Liver (tissue), 9 donors: ENCODE data around the gene GABPB1. TPM values are rescaled to one million over a fixed set of nuclear protein-coding genes. Genes with fewer than 3 reads are reported as not detected.
"Not testable (repeated sequence)": the region's sequence is repeated elsewhere in the genome, so short reads cannot be mapped to it uniquely, and the experiment has no call there.

Source experiments
- DNase-seq: peaks from one replicate; pipeline ENCODE4 v3.0.0-alpha.2; 2017; ENCODE audit warnings: low spot score
- H3K27ac ChIP-seq, 2 donors: one replicate each; pipeline ENCODE4 v1.7.0; 2013; ENCODE audit warnings: inconsistent platforms in 2 of 2, low read length in 2 of 2, control low read depth in 1 of 2, low read depth in 1 of 2, mild to moderate bottlenecking in 1 of 2
- H3K27me3 ChIP-seq, 4 donors: one replicate each; pipeline versions ENCODE4 v1.6.1 to v1.7.0; 2013; ENCODE audit warnings: low read length in 3 of 4, inconsistent platforms in 1 of 4, mild to moderate bottlenecking in 1 of 4, moderate library complexity in 1 of 4; ENCODE audit not compliant: control insufficient read depth in 4 of 4, insufficient read depth in 4 of 4
- H3K36me3 ChIP-seq, 4 donors: one replicate each; pipeline versions ENCODE4 v1.6.1 to v1.7.0; 2013; ENCODE audit warnings: low read length in 3 of 4, mild to moderate bottlenecking in 3 of 4, low read depth in 1 of 4, moderate library complexity in 1 of 4; ENCODE audit not compliant: control insufficient read depth in 4 of 4, insufficient read depth in 3 of 4
- H3K4me1 ChIP-seq, 4 donors: one replicate each; pipeline versions ENCODE4 v1.6.1 to v1.7.0; 2013; ENCODE audit warnings: low read length in 3 of 4, mild to moderate bottlenecking in 3 of 4, moderate library complexity in 1 of 4; ENCODE audit not compliant: control insufficient read depth in 4 of 4, insufficient read depth in 4 of 4
- H3K4me3 ChIP-seq, 3 donors: one replicate each; pipeline versions ENCODE4 v1.6.1 to v1.7.0; 2013; ENCODE audit warnings: low read length in 3 of 3, control low read depth in 1 of 3, low read depth in 1 of 3, mild to moderate bottlenecking in 1 of 3
- H3K9ac ChIP-seq, 2 donors: one replicate each; pipeline ENCODE4 v1.7.0; 2013; ENCODE audit warnings: low read length in 2 of 2, mild to moderate bottlenecking in 2 of 2, moderate library complexity in 2 of 2, control low read depth in 1 of 2, low read depth in 1 of 2
- H3K9me3 ChIP-seq, 4 donors: one replicate each; pipeline versions ENCODE4 v1.6.1 to v1.7.0; 2013; ENCODE audit warnings: low read length in 3 of 4; ENCODE audit not compliant: control insufficient read depth in 4 of 4
- ATF3 ChIP-seq: IDR thresholded peaks from 2 replicates; pipeline ENCODE4 v1.6.1; 2016; ENCODE audit warnings: antibody characterized with exemption
- FOXA2 ChIP-seq: IDR thresholded peaks from 2 replicates; pipeline ENCODE4 v1.6.1; 2016; ENCODE audit warnings: antibody characterized with exemption
- GABPA ChIP-seq, 2 donors: IDR thresholded peaks in 1 of 2; conservative IDR thresholded peaks in 1 of 2; 2 replicates each; pipeline ENCODE4 v1.6.1; 2016; ENCODE audit warnings: antibody characterized with exemption in 2 of 2, mild to moderate bottlenecking in 1 of 2, moderate library complexity in 1 of 2
- HNF4A ChIP-seq, 2 donors: conservative IDR thresholded peaks; 2 replicates each; pipeline ENCODE4 v1.6.1; 2016; ENCODE audit warnings: antibody characterized with exemption in 2 of 2, mild to moderate bottlenecking in 2 of 2
- JUND ChIP-seq, 2 donors: IDR thresholded peaks; 2 replicates each; pipeline ENCODE4 v1.6.1; 2016; ENCODE audit warnings: antibody characterized with exemption in 2 of 2
- RAD21 ChIP-seq, 2 donors: IDR thresholded peaks; 2 replicates each; pipeline ENCODE4 v1.6.1; 2016; ENCODE audit warnings: antibody characterized with exemption in 2 of 2, mild to moderate bottlenecking in 2 of 2
- RXRA ChIP-seq, 2 donors: IDR thresholded peaks; 2 replicates each; pipeline ENCODE4 v1.6.1; 2017 to 2018; ENCODE audit warnings: antibody characterized with exemption in 2 of 2, mild to moderate bottlenecking in 1 of 2
- TAF1 ChIP-seq: conservative IDR thresholded peaks from 2 replicates; pipeline ENCODE4 v1.6.1; 2016; ENCODE audit warnings: antibody characterized with exemption, mild to moderate bottlenecking
- YY1 ChIP-seq: IDR thresholded peaks from 2 replicates; pipeline ENCODE4 v1.6.1; 2016; ENCODE audit warnings: antibody characterized with exemption, mild to moderate bottlenecking
- ZBTB33 ChIP-seq: IDR thresholded peaks from 2 replicates; pipeline ENCODE4 v1.6.1; 2016; ENCODE audit warnings: antibody characterized with exemption
- WGBS: extraction: QIAGEN DNeasy Blood & Tissue Kit; methylation state at CpG from one replicate; pipeline ENCODE4 v1.1.7; 2013; 5-methylcytosine and 5-hydroxymethylcytosine counted together
- polyA plus RNA-seq, 2 donors: library from polyadenylated mRNA; stranded (reverse) in 1 of 2; unstranded in 1 of 2; fragments of 200-250 nt in 1 of 2; fragments of >200 nt in 1 of 2; fragmentation: Nextera tagmentation in 1 of 2; extraction: Ambion mirVana in 1 of 2; gene quantifications; one replicate each; pipeline versions ENCODE4 v1.2.1 to v1.2.3, GENCODE V29; 2013 to 2015
- total RNA-seq, 2 donors: library from RNA; depleted of rRNA; stranded (reverse); fragments of >200 nt; gene quantifications; one replicate each; pipeline ENCODE4 v1.2.3, GENCODE V29; 2014
- TF ChIP-seq, protein P1 (sequence below): fragments of 150-350 bp; IDR thresholded peaks from 2 replicates; pipeline ENCODE4 v1.5.1; 2017; ENCODE audit warnings: improper control_type of control experiment, low read depth, low read length; ENCODE audit not compliant: missing input control
- donor health status: healthy.
- donor health status: healthy.
- donor health status: healthy.
- donor health status: healthy.
- donor health status: healthy.

GABPB1 gene
- total and polyA plus RNA-seq, 4 donors: 4.4 to 23.6 (median 9.8) TPM

- TF ChIP-seq HNF4A (conservative IDR thresholded peaks at IDR 0.05) (peak in 1 of 2 donors; percentile 15), FOXA2 (no peak)
- no peaks in the 10 kb centered on the region for H3K27me3 ChIP-seq
- H3K36me3 ChIP-seq: no peaks in the 10 kb centered on the region
- no peak overlapping the region for H3K4me3 ChIP-seq
- H3K9ac ChIP-seq: no peak overlapping the region
- H3K9me3 ChIP-seq: no peaks in the 10 kb centered on the region
- 62% methylated on average over 3 of the region's 3 CpGs for WGBS
- DNase-seq: no peak
- no peak overlapping the region for H3K27ac ChIP-seq
- no peaks in the 10 kb centered on the region for H3K4me1 ChIP-seq
These were observed 23.1 kb upstream of the GABPB1 start for GRCh38 chr15:50377867-50378751.

- H3K9me3 ChIP-seq, H3K36me3 ChIP-seq, H3K27me3 ChIP-seq, DNase-seq, H3K27ac ChIP-seq, H3K4me1 ChIP-seq, H3K9ac ChIP-seq, H3K4me3 ChIP-seq: not testable (repeated sequence)
- WGBS: 84% methylated on average over 8 of the region's 8 CpGs
These were observed 14.6 kb upstream of the GABPB1 start for GRCh38 chr15:50369564-50369963.

GRCh38 chr15:50365971-50366370 is 11.0 kb upstream of the GABPB1 start:
- Histone ChIP-seq H3K27ac (no peak overlapping the region), H3K36me3 (peaks cover 2 to 14% (median 8%) of the 10 kb centered on the region in 4 donors), H3K4me1 (peaks cover 0 to 16% (median 8%) of the 10 kb centered on the region in 4 donors), H3K9me3 (no peaks in the 10 kb centered on the region), H3K9ac (no peak overlapping the region), H3K27me3 (no peaks in the 10 kb centered on the region), H3K4me3 (no peak overlapping the region)
- TF ChIP-seq, protein P1, sequence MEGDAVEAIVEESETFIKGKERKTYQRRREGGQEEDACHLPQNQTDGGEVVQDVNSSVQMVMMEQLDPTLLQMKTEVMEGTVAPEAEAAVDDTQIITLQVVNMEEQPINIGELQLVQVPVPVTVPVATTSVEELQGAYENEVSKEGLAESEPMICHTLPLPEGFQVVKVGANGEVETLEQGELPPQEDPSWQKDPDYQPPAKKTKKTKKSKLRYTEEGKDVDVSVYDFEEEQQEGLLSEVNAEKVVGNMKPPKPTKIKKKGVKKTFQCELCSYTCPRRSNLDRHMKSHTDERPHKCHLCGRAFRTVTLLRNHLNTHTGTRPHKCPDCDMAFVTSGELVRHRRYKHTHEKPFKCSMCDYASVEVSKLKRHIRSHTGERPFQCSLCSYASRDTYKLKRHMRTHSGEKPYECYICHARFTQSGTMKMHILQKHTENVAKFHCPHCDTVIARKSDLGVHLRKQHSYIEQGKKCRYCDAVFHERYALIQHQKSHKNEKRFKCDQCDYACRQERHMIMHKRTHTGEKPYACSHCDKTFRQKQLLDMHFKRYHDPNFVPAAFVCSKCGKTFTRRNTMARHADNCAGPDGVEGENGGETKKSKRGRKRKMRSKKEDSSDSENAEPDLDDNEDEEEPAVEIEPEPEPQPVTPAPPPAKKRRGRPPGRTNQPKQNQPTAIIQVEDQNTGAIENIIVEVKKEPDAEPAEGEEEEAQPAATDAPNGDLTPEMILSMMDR: no peak
- TF ChIP-seq JUND (IDR thresholded peaks at IDR 0.05) (no peak), RXRA (IDR thresholded peaks at IDR 0.05) (no peak), RAD21 (IDR thresholded peaks at IDR 0.05) (no peak), HNF4A (conservative IDR thresholded peaks at IDR 0.05) (no peak), TAF1 (no peak), ATF3 (no peak), GABPA (IDR thresholded peaks at IDR 0.05 in 1 of 2, conservative IDR thresholded peaks at IDR 0.05 in 1 of 2) (no peak), YY1 (no peak), ZBTB33 (no peak)
- DNase-seq: no peak
